Upper lobe of right lung (tissue), 1 donor: ENCODE measurements around the gene OVCH2. TPM values are rescaled to one million over a fixed set of nuclear protein-coding genes. Genes with fewer than 3 reads are reported as not detected.

Experiments used
- ATAC-seq: fragments of 200-7000 bp; cut with Tn5 transposase; one replicate; pipeline ENCODE4 v1.9.1; 2020; ENCODE audit warnings: mild to moderate bottlenecking, moderate library complexity
- DNase-seq: peaks from one replicate; pipeline ENCODE4 v3.0.0-alpha.2; 2020
- H3K27ac ChIP-seq: fragments of 200-600 bp; one replicate; pipeline ENCODE4 v1.8.0; 2022
- H3K27me3 ChIP-seq: fragments of 200-600 bp; one replicate; pipeline ENCODE4 v1.8.0; 2022; ENCODE audit warnings: mild to moderate bottlenecking
- H3K36me3 ChIP-seq: fragments of 200-600 bp; one replicate; pipeline ENCODE4 v1.8.0; 2022
- H3K4me1 ChIP-seq: fragments of 200-600 bp; one replicate; pipeline ENCODE4 v1.8.0; 2022
- H3K4me3 ChIP-seq: fragments of 200-600 bp; one replicate; pipeline ENCODE4 v1.8.0; 2022; ENCODE audit warnings: mild to moderate bottlenecking
- H3K9me3 ChIP-seq: fragments of 200-600 bp; one replicate; pipeline ENCODE4 v1.8.0; 2022
- intact Hi-C: fragments of 100-400 bp; cut with DNase I; formaldehyde crosslinking; loops from one replicate; pipeline ENCODE4 v1.11.0; 2022
- total RNA-seq: library from RNA; stranded (reverse); fragmentation: NEBNext Ultra II Directional; extraction: Animal tissue kit (Norgen Biotek cat#: 25700); gene quantifications from one replicate; pipeline ENCODE4 v1.2.1, GENCODE V29; 2021
- TF ChIP-seq, protein P1 (sequence below): fragments of 200-600 bp; IDR thresholded peaks from one replicate; pipeline ENCODE4 v1.8.0; 2022; ENCODE audit warnings: antibody characterized with exemption
- donor health status: DM: no; HTN: yes; CAD: no; lungs with severe emphysema.

OVCH2 gene
- total RNA-seq, 1 donor from 2014 or later: 6.4 TPM

DNA sequence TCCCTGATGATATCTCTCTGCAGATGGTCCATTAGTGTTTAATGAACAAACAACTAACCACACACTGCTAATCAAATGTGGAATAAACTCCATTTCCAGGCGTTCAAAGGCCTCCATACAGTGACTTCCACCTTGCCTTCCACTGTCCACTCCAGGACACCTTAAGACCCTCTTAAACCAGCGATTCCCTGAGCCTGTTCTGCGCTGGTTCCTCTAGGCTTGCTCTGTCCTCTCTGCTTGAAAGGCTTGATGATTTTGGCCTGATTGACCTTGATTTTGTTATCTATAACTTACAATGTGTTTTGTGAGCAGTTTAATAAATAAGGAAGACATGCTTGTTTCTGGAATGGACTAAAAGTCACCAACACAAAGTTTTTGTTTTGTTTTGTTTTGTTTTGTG, 12.0 kb downstream of the OVCH2 start:
- Histone ChIP-seq H3K36me3 (no peaks in the 10 kb centered on the region), H3K9me3 (no peaks in the 10 kb centered on the region), H3K27ac (no peak overlapping the region), H3K4me3 (no peak overlapping the region), H3K4me1 (no peaks in the 10 kb centered on the region), H3K27me3 (peaks cover 6% of the 10 kb centered on the region)
- intact Hi-C loops: no loop called here
- DNase-seq (no peak), ATAC-seq (no peak)
- TF ChIP-seq, protein P1, sequence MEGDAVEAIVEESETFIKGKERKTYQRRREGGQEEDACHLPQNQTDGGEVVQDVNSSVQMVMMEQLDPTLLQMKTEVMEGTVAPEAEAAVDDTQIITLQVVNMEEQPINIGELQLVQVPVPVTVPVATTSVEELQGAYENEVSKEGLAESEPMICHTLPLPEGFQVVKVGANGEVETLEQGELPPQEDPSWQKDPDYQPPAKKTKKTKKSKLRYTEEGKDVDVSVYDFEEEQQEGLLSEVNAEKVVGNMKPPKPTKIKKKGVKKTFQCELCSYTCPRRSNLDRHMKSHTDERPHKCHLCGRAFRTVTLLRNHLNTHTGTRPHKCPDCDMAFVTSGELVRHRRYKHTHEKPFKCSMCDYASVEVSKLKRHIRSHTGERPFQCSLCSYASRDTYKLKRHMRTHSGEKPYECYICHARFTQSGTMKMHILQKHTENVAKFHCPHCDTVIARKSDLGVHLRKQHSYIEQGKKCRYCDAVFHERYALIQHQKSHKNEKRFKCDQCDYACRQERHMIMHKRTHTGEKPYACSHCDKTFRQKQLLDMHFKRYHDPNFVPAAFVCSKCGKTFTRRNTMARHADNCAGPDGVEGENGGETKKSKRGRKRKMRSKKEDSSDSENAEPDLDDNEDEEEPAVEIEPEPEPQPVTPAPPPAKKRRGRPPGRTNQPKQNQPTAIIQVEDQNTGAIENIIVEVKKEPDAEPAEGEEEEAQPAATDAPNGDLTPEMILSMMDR: no peak

DNA sequence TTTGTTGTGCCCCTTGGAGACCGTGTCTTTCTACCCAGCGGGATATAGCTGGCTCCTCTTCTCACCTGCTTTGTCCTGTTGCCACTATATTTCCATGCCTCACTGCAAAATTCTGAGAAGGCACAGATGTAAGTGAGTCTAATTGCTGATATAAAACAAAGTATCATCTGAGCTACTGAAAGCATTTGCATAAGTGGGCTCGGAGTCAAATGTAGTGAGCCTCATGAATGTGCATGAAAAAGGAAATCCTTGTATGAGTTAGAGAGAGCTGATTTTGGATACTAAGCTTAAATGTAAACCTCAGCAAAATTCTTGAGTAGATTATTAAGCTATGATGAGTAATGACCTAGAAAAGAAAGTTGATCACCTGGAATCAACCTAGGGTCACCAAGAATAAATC, 13.9 kb downstream of the OVCH2 start:
- intact Hi-C loops: no loop called here
- no peak for ATAC-seq
- DNase-seq: no peak
- Histone ChIP-seq H3K27me3 (peaks cover 6% of the 10 kb centered on the region), H3K4me3 (no peak overlapping the region), H3K36me3 (no peaks in the 10 kb centered on the region), H3K4me1 (no peaks in the 10 kb centered on the region), H3K27ac (no peak overlapping the region), H3K9me3 (no peaks in the 10 kb centered on the region)
- TF ChIP-seq, protein P1: no peak

- intact Hi-C loops: no loop called here
- H3K4me3 ChIP-seq: no peak overlapping the region
- H3K27ac ChIP-seq: no peak overlapping the region
- no peak for DNase-seq
- H3K9me3 ChIP-seq: no peaks in the 10 kb centered on the region
- no peak for ATAC-seq
- no peaks in the 10 kb centered on the region for H3K4me1 ChIP-seq
- TF ChIP-seq, protein P1: no peak
- peaks cover 6% of the 10 kb centered on the region for H3K27me3 ChIP-seq
- no peaks in the 10 kb centered on the region for H3K36me3 ChIP-seq
Measured at GRCh38 chr11:7691759-7692350, 14.4 kb downstream of the OVCH2 start.

- no peaks in the 10 kb centered on the region for H3K36me3 ChIP-seq
- intact Hi-C loops: no loop called here
- H3K27ac ChIP-seq: no peak overlapping the region
- ATAC-seq (no peak), DNase-seq (no peak)
- H3K4me1 ChIP-seq: no peaks in the 10 kb centered on the region
- TF ChIP-seq, protein P1: no peak
- H3K4me3 ChIP-seq: no peak overlapping the region
- H3K27me3 ChIP-seq: peaks cover 6% of the 10 kb centered on the region
- no peaks in the 10 kb centered on the region for H3K9me3 ChIP-seq
Measured at GRCh38 chr11:7690648-7691047, 15.6 kb downstream of the OVCH2 start.

- DNase-seq (no peak), ATAC-seq (no peak)
- H3K4me3 ChIP-seq: no peak overlapping the region
- H3K36me3 ChIP-seq: no peaks in the 10 kb centered on the region
- H3K4me1 ChIP-seq: no peaks in the 10 kb centered on the region
- intact Hi-C loops: no loop called here
- TF ChIP-seq, protein P1: no peak
- peaks cover 4% of the 10 kb centered on the region for H3K27me3 ChIP-seq
- no peak overlapping the region for H3K27ac ChIP-seq
- H3K9me3 ChIP-seq: no peaks in the 10 kb centered on the region
Measured at GRCh38 chr11:7689239-7689638, 17.0 kb downstream of the OVCH2 start.

GRCh38 chr11:7688238-7688826, 17.9 kb downstream of the OVCH2 start:
- Histone ChIP-seq H3K4me3 (no peak overlapping the region), H3K27me3 (no peaks in the 10 kb centered on the region), H3K36me3 (no peaks in the 10 kb centered on the region), H3K4me1 (no peaks in the 10 kb centered on the region), H3K27ac (no peak overlapping the region), H3K9me3 (no peaks in the 10 kb centered on the region)
- TF ChIP-seq, protein P1: peak; percentile 81
- intact Hi-C loops: no loop called here
- ATAC-seq (peak; percentile 63), DNase-seq (no peak)
